ENCODE measurements around the gene SMAD3.

The SMAD3 gene

DNA sequence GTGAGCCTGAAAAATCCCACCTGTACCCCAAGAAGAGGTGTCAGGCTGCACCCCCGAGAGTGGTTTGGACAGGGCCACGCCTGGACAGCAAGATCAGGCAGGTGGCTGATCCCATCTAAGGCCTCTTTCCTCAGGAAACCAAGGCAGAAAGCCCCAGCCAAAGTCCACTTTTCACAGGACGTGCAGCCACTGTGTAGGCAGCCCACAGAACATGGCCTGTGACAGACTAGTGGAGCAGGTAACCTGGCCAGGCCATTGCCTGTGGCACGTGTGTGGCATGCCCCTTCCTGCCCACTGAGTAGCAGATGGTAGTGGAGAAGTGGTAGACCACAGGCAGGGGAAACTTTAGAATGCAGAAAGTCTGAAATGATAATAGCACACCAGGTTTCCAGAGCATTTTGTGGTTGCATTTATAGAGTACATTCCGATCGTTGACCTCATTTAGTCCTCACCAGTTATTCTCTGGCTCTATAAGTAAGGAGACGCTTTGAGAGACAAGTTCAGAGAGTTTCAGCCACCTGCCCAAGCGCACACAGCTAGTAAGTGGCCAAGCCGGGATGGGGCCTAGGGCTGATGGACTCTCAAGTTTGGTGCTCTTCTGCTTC, 120.3 kb downstream of the SMAD3 start:
- DNase-seq, result no peak

DNA sequence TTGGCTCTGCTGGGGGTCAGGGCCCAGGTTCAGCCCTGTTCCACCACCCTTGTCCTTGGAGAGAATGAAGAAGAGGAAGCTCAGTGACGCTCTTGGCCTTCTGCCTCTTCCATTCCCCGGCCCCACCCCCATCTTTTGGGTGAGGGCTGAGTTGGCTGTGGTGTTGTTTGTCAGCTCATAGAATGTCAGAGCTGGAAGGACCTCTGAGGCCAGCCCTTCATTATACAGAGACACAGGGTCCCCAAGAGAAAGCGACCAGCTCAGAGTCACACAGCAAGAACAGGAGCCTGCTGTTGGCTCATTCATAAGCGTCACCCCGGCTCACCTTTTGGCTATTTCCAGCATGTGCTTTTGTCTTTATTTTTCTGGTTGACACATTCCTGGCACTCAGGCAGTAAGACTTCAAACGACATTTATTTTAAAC, 120.8 kb downstream of the SMAD3 start:
- no peak for DNase-seq

DNA sequence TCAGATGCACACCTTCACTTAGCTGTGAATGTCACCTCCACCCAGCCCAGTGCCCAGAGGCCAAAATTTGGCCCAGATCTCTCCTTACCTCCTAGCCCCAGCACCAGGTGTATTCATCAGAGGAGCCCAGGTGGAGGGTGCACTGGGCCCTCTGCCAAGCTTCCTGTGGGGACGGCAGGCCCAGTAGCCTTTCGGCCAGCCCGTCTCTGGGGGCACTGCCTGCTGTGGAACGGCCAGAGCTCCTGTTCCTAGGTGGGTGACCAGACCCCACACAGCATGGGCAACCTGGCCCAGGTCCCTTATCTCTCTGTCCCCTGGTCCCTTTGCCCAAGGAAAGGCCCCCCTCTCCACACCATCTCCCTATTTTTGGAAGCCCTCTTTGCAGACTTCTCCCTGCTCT, 121.3 kb downstream of the SMAD3 start:
- no peak for DNase-seq

- DNase-seq, result no peak
Observed at GRCh38 chr15:67187351-67187854, 122.0 kb downstream of the SMAD3 start.

DNA sequence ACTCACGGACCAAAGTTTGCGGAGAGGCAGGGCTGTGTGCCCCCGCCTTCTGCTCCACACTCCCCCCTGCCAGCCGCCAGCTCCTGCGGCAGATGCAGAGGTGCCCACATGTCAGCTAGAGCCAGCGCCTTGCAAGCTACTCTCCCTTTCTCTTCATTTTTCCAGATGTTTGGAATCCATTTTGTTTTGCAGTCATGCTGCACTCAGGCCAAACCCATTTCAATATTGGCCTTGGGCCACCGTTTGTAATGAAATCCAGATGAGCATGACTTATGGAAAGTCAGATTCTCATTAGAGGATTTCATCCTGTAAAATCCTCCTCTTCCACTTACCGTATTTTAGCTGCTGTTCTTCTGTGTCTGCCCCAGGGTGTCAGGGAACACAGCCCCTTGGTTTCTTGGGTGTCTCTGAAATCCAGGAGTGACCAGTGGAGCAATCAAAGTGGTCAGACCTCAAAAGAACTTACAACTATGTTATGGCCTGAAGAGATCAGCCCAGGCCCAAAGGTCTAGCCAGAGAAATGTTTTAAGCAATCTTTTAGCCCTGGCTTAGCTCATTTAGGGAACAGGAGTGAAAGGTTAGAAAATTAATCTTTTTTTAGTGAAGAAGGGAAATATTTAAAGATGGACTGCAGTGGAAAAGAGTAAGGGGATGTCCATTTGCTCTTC, 123.3 kb downstream of the SMAD3 start:
- DNase-seq, result no peak

DNA sequence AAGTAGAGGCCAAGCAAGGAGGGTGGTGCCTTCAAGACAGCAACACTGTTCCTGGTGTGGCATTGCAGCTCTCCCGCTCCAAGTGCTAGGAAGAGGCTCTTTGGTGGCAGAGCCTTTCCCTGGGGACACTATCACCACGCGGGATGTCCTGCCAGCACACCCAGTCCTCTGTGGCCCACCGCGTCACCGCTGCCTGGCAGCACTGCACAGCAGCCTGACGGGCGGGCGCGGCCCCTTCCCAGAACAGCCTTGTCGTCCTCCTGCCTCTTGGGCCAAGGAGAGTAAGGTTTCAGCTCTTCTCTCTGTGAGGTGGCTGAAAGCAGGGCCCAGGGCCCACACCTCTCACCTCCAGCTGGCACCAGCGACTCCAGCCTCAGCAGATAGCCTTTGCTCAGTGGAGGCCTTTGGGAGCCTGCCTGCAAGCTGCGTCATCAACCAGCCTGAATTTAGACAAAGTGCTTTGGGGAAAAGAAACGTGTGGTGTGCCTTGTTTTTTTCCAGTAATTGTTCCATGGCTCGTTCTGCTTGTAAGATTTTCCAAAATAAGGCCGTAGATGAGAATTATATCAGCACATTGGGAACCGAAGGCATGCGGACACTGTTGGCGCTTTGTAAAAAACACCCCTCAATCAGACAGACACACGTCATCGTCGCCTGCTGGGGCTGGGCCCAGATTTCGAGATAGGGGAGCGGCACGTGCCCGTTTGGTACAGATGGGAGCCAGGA, 124.1 kb downstream of the SMAD3 start:
- DNase-seq, result no peak

DNA sequence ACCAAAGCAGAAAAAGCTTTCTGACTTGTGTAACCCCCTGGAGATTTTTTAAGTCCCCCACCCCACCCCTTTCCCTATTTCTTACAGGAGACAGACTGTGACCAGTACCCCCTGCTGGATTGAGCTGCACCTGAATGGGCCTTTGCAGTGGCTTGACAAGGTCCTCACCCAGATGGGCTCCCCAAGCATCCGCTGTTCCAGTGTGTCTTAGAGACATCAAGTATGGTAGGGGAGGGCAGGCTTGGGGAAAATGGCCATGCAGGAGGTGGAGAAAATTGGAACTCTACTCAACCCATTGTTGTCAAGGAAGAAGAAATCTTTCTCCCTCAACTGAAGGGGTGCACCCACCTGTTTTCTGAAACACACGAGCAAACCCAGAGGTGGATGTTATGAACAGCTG, 124.9 kb downstream of the SMAD3 start:
- no peak for DNase-seq

GRCh38 chr15:67190813-67191212, 125.4 kb downstream of the SMAD3 start:
- no peak for DNase-seq

- DNase-seq, result no peak
Observed at GRCh38 chr15:67192185-67192820, 126.9 kb downstream of the SMAD3 start.

- no peak for DNase-seq
Observed at GRCh38 chr15:67193223-67193990, 128.0 kb downstream of the SMAD3 start.

DNA sequence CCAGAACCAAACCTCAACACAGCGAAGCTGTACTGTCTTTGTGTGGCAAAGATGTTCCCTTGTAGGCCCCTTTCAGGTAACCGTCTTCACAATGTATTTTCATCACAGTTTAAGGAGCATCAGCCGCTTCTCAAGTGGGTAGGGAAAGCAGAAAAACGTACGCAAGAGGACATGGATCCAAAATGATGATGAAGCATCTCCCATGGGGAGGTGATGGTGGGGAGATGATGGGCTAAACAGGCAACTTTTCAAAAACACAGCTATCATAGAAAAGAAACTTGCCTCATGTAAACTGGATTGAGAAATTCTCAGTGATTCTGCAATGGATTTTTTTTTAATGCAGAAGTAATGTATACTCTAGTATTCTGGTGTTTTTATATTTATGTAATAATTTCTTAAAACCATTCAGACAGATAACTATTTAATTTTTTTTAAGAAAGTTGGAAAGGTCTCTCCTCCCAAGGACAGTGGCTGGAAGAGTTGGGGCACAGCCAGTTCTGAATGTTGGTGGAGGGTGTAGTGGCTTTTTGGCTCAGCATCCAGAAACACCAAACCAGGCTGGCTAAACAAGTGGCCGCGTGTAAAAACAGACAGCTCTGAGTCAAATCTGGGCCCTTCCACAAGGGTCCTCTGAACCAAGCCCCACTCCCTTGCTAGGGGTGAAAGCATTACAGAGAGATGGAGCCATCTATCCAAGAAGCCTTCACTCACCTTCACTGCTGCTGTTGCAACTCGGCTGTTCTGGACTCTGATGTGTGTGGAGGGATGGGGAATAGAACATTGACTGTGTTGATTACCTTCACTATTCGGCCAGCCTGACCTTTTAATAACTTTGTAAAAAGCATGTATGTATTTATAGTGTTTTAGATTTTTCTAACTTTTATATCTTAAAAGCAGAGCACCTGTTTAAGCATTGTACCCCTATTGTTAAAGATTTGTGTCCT, 129.0 kb downstream of the SMAD3 start:
- no peak for DNase-seq

DNA sequence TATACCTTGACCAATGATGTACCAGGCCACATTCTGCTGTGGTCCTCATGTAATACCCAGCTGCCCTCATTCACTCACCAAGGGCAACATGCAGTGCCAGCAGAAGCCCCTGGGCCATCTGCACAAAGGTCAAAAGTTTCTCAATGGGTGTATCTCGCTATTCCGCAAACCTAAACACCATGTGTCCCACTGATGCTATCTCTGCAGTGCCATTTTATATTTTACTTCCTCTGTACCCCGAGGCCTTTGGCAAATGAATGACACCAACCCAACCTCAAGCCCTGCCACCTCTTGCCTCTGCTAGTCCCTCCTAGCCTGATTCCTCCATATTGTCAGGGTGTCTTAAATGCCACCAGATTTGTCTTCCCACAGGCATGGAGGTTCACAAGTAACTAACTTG, 129.9 kb downstream of the SMAD3 start:
- DNase-seq, result no peak

DNA sequence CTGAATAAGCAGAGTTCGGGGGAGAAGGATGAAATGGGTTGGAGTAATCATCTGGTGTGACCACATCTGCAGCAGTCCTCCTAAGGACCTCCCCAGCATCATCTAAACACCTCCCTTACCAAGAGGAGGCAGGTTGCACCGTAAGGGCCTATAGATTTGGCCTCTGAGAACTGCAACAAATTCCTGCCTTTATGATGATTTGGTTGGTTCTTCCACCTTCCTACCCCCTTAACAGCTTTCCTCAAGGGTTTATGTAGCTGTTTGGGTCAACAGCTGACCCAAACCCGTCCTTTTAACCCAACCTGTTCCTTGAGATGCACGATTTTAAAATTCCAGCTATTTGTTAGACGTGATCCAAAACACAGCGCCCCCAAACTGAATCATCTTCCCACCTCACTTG, 130.8 kb downstream of the SMAD3 start:
- DNase-seq, result no peak

- DNase-seq, result no peak
Observed at GRCh38 chr15:67196672-67197363, 131.4 kb downstream of the SMAD3 start.

DNA sequence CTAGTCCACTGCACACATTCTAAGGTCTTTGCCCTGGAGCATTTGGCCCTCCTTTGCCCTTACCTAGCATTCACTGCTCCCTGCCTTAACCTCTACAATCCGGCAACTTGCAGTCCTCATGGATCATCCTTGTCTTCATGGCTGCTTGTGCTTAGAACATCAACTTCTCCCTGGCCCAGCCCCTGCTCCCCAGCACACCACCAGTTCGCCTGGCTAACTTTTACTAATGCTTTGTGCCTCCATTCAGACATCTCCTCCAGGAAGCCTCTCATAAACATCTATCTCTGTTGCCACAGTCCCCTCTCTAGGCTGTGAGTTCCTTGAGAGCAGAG, 131.9 kb downstream of the SMAD3 start:
- DNase-seq, result no peak

DNA sequence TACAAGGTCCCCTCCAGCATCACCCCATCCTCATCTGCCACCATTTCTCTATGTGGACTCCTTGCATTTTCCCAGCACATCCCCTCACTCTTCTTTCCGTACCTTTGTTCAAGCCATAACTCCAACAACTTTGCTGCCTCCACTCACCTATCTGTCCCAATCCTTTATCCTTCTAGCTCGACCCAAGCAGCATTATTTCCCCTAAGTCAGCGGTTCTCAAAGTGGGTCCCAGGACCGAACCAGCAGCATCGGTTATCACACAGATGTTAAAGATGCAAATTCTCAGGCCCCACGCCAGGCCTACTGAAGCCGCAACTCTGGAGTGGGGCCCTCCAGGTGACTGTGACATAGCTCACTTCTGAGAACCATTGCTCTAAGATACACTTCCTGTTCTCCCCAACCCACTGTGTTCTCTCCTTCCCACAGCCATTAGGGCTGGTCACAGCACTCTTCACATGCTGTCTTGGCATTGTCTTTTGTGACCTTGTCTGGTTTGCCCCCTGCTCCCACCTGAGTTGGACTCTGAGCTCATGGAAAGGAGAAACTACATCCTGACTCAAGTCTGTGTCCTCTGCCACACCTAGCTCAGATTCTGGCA, 132.9 kb downstream of the SMAD3 start:
- no peak for DNase-seq

DNA sequence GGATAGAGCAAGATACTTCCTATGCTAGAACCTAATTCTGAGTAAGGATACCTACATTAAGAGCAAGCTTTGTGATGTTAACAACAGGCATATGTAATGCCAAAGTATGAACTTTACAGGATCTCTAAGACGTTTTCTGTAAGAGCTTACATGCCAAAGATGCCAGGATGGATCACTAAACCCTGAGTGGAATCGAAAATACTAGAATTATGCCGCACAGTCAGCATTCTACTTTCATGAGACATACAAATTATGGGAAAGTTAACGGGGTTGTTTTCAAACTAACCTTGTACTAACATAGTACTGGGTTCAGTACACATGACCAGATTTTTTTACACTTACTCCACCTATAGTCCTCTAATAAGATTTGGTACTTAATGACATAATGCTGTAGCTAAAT, 134.0 kb downstream of the SMAD3 start:
- no peak for DNase-seq

GRCh38 chr15:67199881-67200763, 134.7 kb downstream of the SMAD3 start:
- no peak for DNase-seq

DNA sequence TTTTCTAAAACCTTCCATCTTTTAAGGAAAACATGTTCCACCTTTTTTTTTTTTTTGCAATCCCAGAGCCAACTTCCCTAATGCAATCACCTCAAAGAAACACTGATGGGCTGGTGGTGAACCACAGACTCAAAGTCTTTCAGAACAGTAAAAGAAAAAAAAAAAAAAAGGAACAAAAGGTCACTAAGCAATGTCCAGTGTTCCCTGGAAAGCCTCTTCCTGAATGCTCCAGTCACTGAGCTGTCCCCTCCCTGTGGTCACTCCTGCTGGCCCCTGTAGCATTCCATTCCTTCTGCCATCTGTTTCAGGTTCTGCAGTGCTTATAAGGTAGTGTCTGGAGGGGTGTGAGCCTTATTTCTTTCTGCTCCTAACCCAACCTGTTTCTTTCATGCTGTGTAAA, 135.7 kb downstream of the SMAD3 start:
- DNase-seq, result no peak

GRCh38 chr15:67202091-67202490, 136.7 kb downstream of the SMAD3 start:
- no peak for DNase-seq

Data from NK-92 treated with Interleukin-12 subunit alpha and Interleukin-12 subunit beta, amount 100 ng/mL, for 24 hours (cell line).